Measurements from ENCODE around the gene CCDC148.
"Not testable (repeated sequence)": the region's sequence is repeated elsewhere in the genome, so short reads cannot be mapped to it uniquely, and the experiment has no call there.

The CCDC148 gene

GRCh38 chr2:158291544-158292180 lies 164.9 kb downstream of the CCDC148 start:
- DNase-seq (ENCODE audit: low read depth), result no peak

GRCh38 chr2:158290225-158290624 lies 166.3 kb downstream of the CCDC148 start:
- DNase-seq (ENCODE audit: low read depth), result no peak

GRCh38 chr2:158276619-158277471 lies 179.7 kb downstream of the CCDC148 start:
- no peak for DNase-seq (ENCODE audit: low read depth)

GRCh38 chr2:158273791-158274190 lies 182.8 kb downstream of the CCDC148 start:
- DNase-seq (ENCODE audit: low read depth), result no peak

- no peak for DNase-seq (ENCODE audit: low read depth)
Measured at GRCh38 chr2:158270536-158270935, 186.0 kb downstream of the CCDC148 start.

GRCh38 chr2:158269143-158269542 lies 187.4 kb downstream of the CCDC148 start:
- DNase-seq (ENCODE audit: low read depth), result no peak

- DNase-seq (ENCODE audit: low read depth), result no peak
Measured at GRCh38 chr2:158266111-158266510, 190.4 kb downstream of the CCDC148 start.

- no peak for DNase-seq (ENCODE audit: low read depth)
Measured at GRCh38 chr2:158255257-158255656, 201.3 kb downstream of the CCDC148 start.

- no peak for DNase-seq (ENCODE audit: low read depth)
Measured at GRCh38 chr2:158253170-158253569, 203.4 kb downstream of the CCDC148 start.

GRCh38 chr2:158251356-158251755 lies 205.2 kb downstream of the CCDC148 start:
- DNase-seq (ENCODE audit: low read depth), result no peak

- no peak for DNase-seq (ENCODE audit: low read depth)
Measured at GRCh38 chr2:158243392-158243791, 213.2 kb downstream of the CCDC148 start.

GRCh38 chr2:158242280-158242679 lies 214.3 kb downstream of the CCDC148 start:
- no peak for DNase-seq (ENCODE audit: low read depth)

GRCh38 chr2:158240975-158241374 lies 215.6 kb downstream of the CCDC148 start:
- DNase-seq (ENCODE audit: low read depth), result no peak

- no peak for DNase-seq (ENCODE audit: low read depth)
Measured at GRCh38 chr2:158239271-158239670, 217.3 kb downstream of the CCDC148 start.

- DNase-seq (ENCODE audit: low read depth), result no peak
Measured at GRCh38 chr2:158234497-158234896, 222.1 kb downstream of the CCDC148 start.

GRCh38 chr2:158232476-158232875 lies 224.1 kb downstream of the CCDC148 start:
- DNase-seq (ENCODE audit: low read depth), result no peak

- no peak for DNase-seq (ENCODE audit: low read depth)
Measured at GRCh38 chr2:158228943-158229508, 227.5 kb downstream of the CCDC148 start.

- DNase-seq (ENCODE audit: low read depth), result not testable (repeated sequence)
Measured at GRCh38 chr2:158223066-158223465, 233.5 kb downstream of the CCDC148 start.

GRCh38 chr2:158221063-158222020 lies 235.2 kb downstream of the CCDC148 start:
- DNase-seq (ENCODE audit: low read depth), result no peak

- DNase-seq (ENCODE audit: low read depth), result no peak
Measured at GRCh38 chr2:158217593-158217992, 239.0 kb downstream of the CCDC148 start.

- DNase-seq (ENCODE audit: low read depth), result no peak
Measured at GRCh38 chr2:158214431-158214830, 242.1 kb downstream of the CCDC148 start.

- no peak for DNase-seq (ENCODE audit: low read depth)
Measured at GRCh38 chr2:158213773-158214172, 242.8 kb downstream of the CCDC148 start.

Measured in stimulated activated CD4-positive, alpha-beta T cell treated with anti-CD3 and anti-CD28 coated beads, Interleukin-2, amount 100 ng/mL, for 4 hours (primary cell).